Psoas muscle (tissue), 8 donors: ENCODE results near the gene HAUS8. TPM values are rescaled to one million over a fixed set of nuclear protein-coding genes. Genes with fewer than 3 reads are reported as not detected.
A peak's percentile ranks its signal among the peaks of the same experiment; 100 is the strongest.
"Not testable (repeated sequence)": the region's sequence is repeated elsewhere in the genome, so short reads cannot be mapped to it uniquely, and the experiment has no call there.

ENCODE experiments used
- ATAC-seq, 4 donors: fragments of 200-7000 bp; cut with Tn5 transposase; one replicate each; pipeline ENCODE4 v1.9.1; 2020; ENCODE audit warnings: moderate library complexity in 3 of 4, mild to moderate bottlenecking in 2 of 4
- DNase-seq, 2 donors: peaks; one replicate each; pipeline ENCODE4 v3.0.0-alpha.2; 2020
- H3K27ac ChIP-seq: fragments of 200-600 bp; one replicate; pipeline ENCODE4 v1.8.0; 2022
- H3K27me3 ChIP-seq, 3 donors: fragments of 200-600 bp in 1 of 3; one replicate each; pipeline versions ENCODE4 v1.6.1 to v1.8.0; 2013 to 2022; ENCODE audit warnings: low read length in 2 of 3, mild to moderate bottlenecking in 2 of 3, moderate library complexity in 1 of 3; ENCODE audit not compliant: insufficient read depth in 3 of 3
- H3K36me3 ChIP-seq, 2 donors: fragments of 200-600 bp in 1 of 2; one replicate each; pipeline versions ENCODE4 v1.6.1 to v1.8.0; 2013 to 2022; ENCODE audit warnings: low read depth in 1 of 2, mild to moderate bottlenecking in 1 of 2, moderate library complexity in 1 of 2; ENCODE audit not compliant: insufficient read depth in 1 of 2
- H3K4me1 ChIP-seq: fragments of 200-600 bp; one replicate; pipeline ENCODE4 v1.8.0; 2022
- H3K4me3 ChIP-seq: fragments of 200-600 bp; one replicate; pipeline ENCODE4 v1.8.0; 2022; ENCODE audit warnings: mild to moderate bottlenecking
- H3K9me3 ChIP-seq: fragments of 200-600 bp; one replicate; pipeline ENCODE4 v1.8.0; 2022
- WGBS, 3 donors: extraction: QIAGEN DNeasy Blood & Tissue Kit; methylation state at CpG; one replicate each; pipeline versions ENCODE4 v1.1.6 to v1.1.7; 2013; 5-methylcytosine and 5-hydroxymethylcytosine counted together
- intact Hi-C, 2 donors: fragments of 100-400 bp; cut with DNase I; formaldehyde crosslinking; loops; one replicate each; pipeline versions ENCODE4 v1.11.0 to v1.14.2; 2022
- polyA plus RNA-seq, 3 donors: library from polyadenylated mRNA; stranded (reverse); fragments of 200-250 nt; gene quantifications; one replicate each; pipeline ENCODE4 v1.2.3, GENCODE V29; 2013
- total RNA-seq, 4 donors: library from RNA; stranded (reverse); fragmentation: NEBNext Ultra II Directional in 2 of 4; extraction: Animal tissue kit (Norgen Biotek cat#: 25700) in 2 of 4; gene quantifications; one replicate each; pipeline versions ENCODE4 v1.2.1 to v1.2.4, GENCODE V29; 2021 to 2023
- TF ChIP-seq, protein P1 (sequence below): fragments of 200-600 bp; IDR thresholded peaks from one replicate; pipeline ENCODE4 v1.8.0; 2022; ENCODE audit warnings: antibody characterized with exemption
- donor health status: healthy with polysubstance abuse.
- donor health status: DM: no; HTN: no; CAD: no; lungs with moderate emphysema.
- donor health status: Bipolar disorder and iron deficiency.
- donor health status: healthy.
- donor health status: DM: yes; HTN: yes; CAD: no.
- donor health status: DM: no; HTN: no; CAD: no.
- donor health status: DM: no; HTN: no; CAD: no.
- donor health status: DM: yes; HTN: yes; CAD: no.

The HAUS8 gene
- total and polyA plus RNA-seq, 7 donors, result 1.8 to 5.9 (median 4.2) TPM

- no peak for ATAC-seq
- 95 to 96% (median 95%) methylated on average over 7 to 9 of the region's 9 CpGs for WGBS, 3 donors
- TF ChIP-seq, protein P1, sequence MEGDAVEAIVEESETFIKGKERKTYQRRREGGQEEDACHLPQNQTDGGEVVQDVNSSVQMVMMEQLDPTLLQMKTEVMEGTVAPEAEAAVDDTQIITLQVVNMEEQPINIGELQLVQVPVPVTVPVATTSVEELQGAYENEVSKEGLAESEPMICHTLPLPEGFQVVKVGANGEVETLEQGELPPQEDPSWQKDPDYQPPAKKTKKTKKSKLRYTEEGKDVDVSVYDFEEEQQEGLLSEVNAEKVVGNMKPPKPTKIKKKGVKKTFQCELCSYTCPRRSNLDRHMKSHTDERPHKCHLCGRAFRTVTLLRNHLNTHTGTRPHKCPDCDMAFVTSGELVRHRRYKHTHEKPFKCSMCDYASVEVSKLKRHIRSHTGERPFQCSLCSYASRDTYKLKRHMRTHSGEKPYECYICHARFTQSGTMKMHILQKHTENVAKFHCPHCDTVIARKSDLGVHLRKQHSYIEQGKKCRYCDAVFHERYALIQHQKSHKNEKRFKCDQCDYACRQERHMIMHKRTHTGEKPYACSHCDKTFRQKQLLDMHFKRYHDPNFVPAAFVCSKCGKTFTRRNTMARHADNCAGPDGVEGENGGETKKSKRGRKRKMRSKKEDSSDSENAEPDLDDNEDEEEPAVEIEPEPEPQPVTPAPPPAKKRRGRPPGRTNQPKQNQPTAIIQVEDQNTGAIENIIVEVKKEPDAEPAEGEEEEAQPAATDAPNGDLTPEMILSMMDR, result no peak
- intact Hi-C loops, result no loop called here
- Histone ChIP-seq H3K27ac (peak overlapping the region; percentile 67), H3K4me3 (no peak overlapping the region), H3K4me1 (peaks cover 10% of the 10 kb centered on the region), H3K36me3 (no peaks in the 10 kb centered on the region), H3K27me3 (no peaks in the 10 kb centered on the region), H3K9me3 (no peaks in the 10 kb centered on the region)
- DNase-seq, result no peak
These were observed 34.0 kb upstream of the HAUS8 start for GRCh38 chr19:17109300-17109699.

- Histone ChIP-seq H3K4me1 (peaks cover 10% of the 10 kb centered on the region), H3K27me3 (no peaks in the 10 kb centered on the region), H3K27ac (peak overlapping the region; percentile 67), H3K9me3 (no peaks in the 10 kb centered on the region), H3K36me3 (peaks cover 0 to 8% of the 10 kb centered on the region in 2 donors), H3K4me3 (peak overlapping the region; percentile 18)
- 55 to 70% (median 64%) methylated on average over 4 of the region's 4 CpGs for WGBS, 3 donors
- DNase-seq (no peak), ATAC-seq (peak in 1 of 4 donors; percentile 7)
- intact Hi-C loops, result no loop called here
- TF ChIP-seq, protein P1, result no peak
These were observed 33.2 kb upstream of the HAUS8 start for GRCh38 chr19:17108453-17108784.

DNA sequence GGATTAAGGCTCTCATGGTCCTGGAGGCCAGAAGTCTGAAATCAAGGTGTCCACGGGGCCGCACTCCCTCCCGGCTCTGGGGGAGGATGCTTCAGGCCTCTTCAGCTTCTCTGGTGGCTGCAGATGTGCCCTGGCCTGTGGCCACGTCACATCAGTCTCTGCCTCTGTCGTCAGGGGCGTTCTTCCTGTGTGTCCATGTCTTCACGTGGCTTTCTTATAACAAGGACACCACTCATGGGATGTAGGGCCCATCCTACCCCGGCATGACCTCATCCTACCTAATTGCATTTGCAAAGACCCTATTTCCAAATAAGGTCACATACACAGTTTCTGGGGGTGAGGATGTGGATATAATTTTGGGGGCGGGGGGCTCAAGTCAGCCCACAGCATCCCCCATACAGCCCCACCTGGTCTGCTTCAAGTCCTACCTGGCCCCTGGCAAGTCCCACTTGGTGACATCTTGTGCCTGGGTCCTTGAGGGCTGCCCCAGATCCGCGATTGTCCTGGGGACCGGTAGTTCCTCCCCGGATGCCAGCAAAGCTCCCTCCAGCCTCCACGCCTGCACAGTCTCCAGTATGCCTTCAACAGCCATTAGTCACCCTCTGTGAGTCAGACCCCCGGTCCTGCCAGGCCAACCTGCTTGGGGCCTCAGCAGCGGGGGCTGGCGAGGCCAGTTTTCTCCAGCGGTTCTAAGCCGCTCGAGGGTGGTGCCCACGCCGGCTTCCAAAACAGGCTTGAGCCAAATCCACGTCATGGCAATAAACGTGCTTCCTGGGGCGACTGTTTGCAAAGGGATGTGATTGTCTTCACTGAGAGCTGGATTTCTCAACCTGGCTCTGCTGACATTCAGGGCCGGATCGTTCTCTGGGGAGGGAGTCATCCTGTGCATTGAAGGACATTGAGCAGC is 32.5 kb upstream of the HAUS8 start:
- peak; percentile 85 to 94 (median 91) for ATAC-seq
- H3K36me3 ChIP-seq, result peaks cover 0 to 11% of the 10 kb centered on the region in 2 donors
- peak; percentile 92 to 93 for DNase-seq
- H3K4me3 ChIP-seq, result peak overlapping the region; percentile 18
- peak overlapping the region; percentile 67 for H3K27ac ChIP-seq
- no peaks in the 10 kb centered on the region for H3K27me3 ChIP-seq
- no peaks in the 10 kb centered on the region for H3K9me3 ChIP-seq
- TF ChIP-seq, protein P1, result no peak
- WGBS, 3 donors, result 28 to 42% (median 33%) methylated on average over 27 of the region's 27 CpGs
- peaks cover 10% of the 10 kb centered on the region for H3K4me1 ChIP-seq
- intact Hi-C loops, result no loop called here

GRCh38 chr19:17106964-17107363 is 31.7 kb upstream of the HAUS8 start:
- 95 to 98% (median 95%) methylated on average over 4 of the region's 4 CpGs for WGBS, 3 donors
- H3K36me3 ChIP-seq, result peaks cover 0 to 16% of the 10 kb centered on the region in 2 donors

GRCh38 chr19:17105556-17105955 is 30.3 kb upstream of the HAUS8 start:
- Histone ChIP-seq H3K27ac (no peak overlapping the region), H3K4me1 (peaks cover 10% of the 10 kb centered on the region), H3K9me3 (no peaks in the 10 kb centered on the region), H3K27me3 (no peaks in the 10 kb centered on the region), H3K4me3 (no peak overlapping the region), H3K36me3 (peaks cover 0 to 21% of the 10 kb centered on the region in 2 donors)
- TF ChIP-seq, protein P1, result no peak
- WGBS, 3 donors, result 87 to 89% (median 89%) methylated on average over 3 of the region's 3 CpGs
- no peak for ATAC-seq
- intact Hi-C loops, result no loop called here
- no peak for DNase-seq

More at GRCh38 chr19:17106964-17107363, 31.7 kb upstream of the HAUS8 start:
- intact Hi-C loops, H3K4me3 ChIP-seq, H3K9me3 ChIP-seq, DNase-seq, ATAC-seq, H3K27me3 ChIP-seq: not testable (repeated sequence)
- peak overlapping the region; percentile 67 for H3K27ac ChIP-seq
- H3K4me1 ChIP-seq, result peaks cover 10% of the 10 kb centered on the region
